GM23248 (cell line): ENCODE data around the gene CLDN1.

ENCODE experiments used
- EZH2 ChIP-seq: fragments of 200-600 bp; sonication (generic); IDR thresholded peaks from 2 replicates; pipeline ENCODE4 v1.6.1; 2018; ENCODE audit warnings: antibody characterized with exemption, mild to moderate bottlenecking; ENCODE audit not compliant: insufficient read depth, poor library complexity, severe bottlenecking
- EZH2phosphoT487 ChIP-seq: fragments of 200-600 bp; sonication (generic); IDR thresholded peaks from 2 replicates; pipeline ENCODE4 v1.6.1; 2018; ENCODE audit warnings: antibody characterized with exemption, moderate library complexity, mild to moderate bottlenecking, low read depth; ENCODE audit not compliant: insufficient read depth

- no peak for TF ChIP-seq EZH2phosphoT487
- no peak for TF ChIP-seq EZH2
These were observed 3.6 kb downstream of the CLDN1 start for GRCh38 chr3:190318666-190319065.
